ENCODE measurements around the gene FMNL2. TPM values are rescaled to one million over a fixed set of nuclear protein-coding genes. Genes with fewer than 3 reads are reported as not detected.

Gene FMNL2
- total RNA-seq, 1 experiment from 2014 or later = 28.1 TPM

- TF ChIP-seq SP1 (IDR thresholded peaks at IDR 0.05; ENCODE audit: low read depth) (no peak), EGR1 (IDR thresholded peaks at IDR 0.05; ENCODE audit: low read depth) (no peak), JUND (IDR thresholded peaks at IDR 0.05) (no peak), TCF7L2 (IDR thresholded peaks at IDR 0.05; ENCODE audit: borderline replicate concordance, extremely low read depth, insufficient read depth, insufficient read length) (no peak)
- Histone ChIP-seq H4K20me1 (ENCODE audit: insufficient read depth) (no peaks in the 10 kb centered on the region), H3K9me2 (ENCODE audit: insufficient read depth) (no peaks in the 10 kb centered on the region), H3K36me3 (ENCODE audit: control insufficient read depth in 1 of 2, insufficient read depth in 2 of 2, low read length in 2 of 2) (no peaks in the 10 kb centered on the region), H3K4me2 (ENCODE audit: low read length) (no peak overlapping the region), H3K4me1 (ENCODE audit: control insufficient read depth in 1 of 2, insufficient read depth in 2 of 2, low read length in 2 of 2) (peaks cover 0 to 5% of the 10 kb centered on the region in 2 experiments; a peak in 2 of 4 replicates), H3K4me3 (replicated peaks in 1 of 2; ENCODE audit: low read depth in 1 of 2, low read length in 2 of 2) (no peak overlapping the region), H3K79me2 (ENCODE audit: insufficient read depth, low read length) (no peaks in the 10 kb centered on the region), H3K9ac (ENCODE audit: low read length) (no peak overlapping the region), H3K27ac (ENCODE audit: low read depth, low read length) (no peak overlapping the region), H3K27me3 (ENCODE audit: insufficient read depth, low read length) (no peaks in the 10 kb centered on the region), H3K9me3 (ENCODE audit: control insufficient read depth in 1 of 2, insufficient read depth in 1 of 2, low read depth in 1 of 2, low read length in 2 of 2) (no peaks in the 10 kb centered on the region), H2AFZ (ENCODE audit: low read depth, low read length, poor library complexity, severe bottlenecking) (no peak overlapping the region)
- ATAC-seq (no peak), DNase-seq (ENCODE audit: low read depth, low spot score) (no peak)
- ChIA-PET CTCF (no interaction called here), POLR2A (no interaction called here), RAD21 (ENCODE audit: low non-redundant PET in 1 of 2, low total read pairs in 2 of 2, uncharacterized antibody in 2 of 2, unreplicated experiment in 2 of 2) (no interaction called here)
- BruUV-seq (replicated peaks) = no TSS peak
- intact Hi-C loops (cut with micrococcal nuclease) = no loop called here
These were observed 234.2 kb downstream of the FMNL2 start for GRCh38 chr2:152569186-152569585.

DNA sequence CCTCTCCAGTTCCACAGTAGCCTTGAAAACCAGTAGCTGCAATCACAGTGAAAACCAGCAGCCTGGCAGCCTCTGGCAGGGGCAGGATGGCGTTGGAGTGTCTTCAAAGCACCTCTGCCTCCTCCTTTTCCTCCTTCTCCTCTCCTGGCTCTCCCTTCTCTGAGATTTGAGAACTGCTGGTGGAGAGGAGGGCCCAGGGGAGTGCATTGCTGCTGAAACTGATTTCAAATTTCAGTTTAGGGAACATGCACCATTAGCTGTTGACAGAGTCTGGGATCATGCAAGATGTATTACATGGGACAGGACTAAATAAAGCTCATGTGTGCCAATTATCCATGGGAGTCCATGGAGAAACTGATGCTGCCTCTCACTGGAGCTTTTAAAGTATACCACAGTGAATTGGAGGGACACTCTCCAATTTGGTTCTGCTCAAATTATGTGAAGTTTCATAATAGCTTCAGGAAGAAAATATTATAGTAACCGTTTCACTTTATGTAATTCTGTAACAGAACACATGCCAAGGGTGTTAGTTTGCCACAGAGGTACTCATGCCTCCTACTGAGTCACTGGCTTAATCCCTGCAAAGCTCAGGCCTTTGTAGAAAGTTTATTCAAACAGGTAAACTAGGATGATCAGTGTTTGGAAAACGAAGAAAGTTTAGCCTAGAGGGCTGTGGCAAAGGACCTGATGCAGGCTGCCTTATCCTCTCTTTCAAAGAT lies 236.2 kb downstream of the FMNL2 start:
- intact Hi-C loops (cut with micrococcal nuclease) = no loop called here
- ChIA-PET POLR2A (no interaction called here), RAD21 (ENCODE audit: low non-redundant PET in 1 of 2, low total read pairs in 2 of 2, uncharacterized antibody in 2 of 2, unreplicated experiment in 2 of 2) (no interaction called here), CTCF (no interaction called here)
- Histone ChIP-seq H3K79me2 (ENCODE audit: insufficient read depth, low read length) (no peaks in the 10 kb centered on the region), H4K20me1 (ENCODE audit: insufficient read depth) (no peaks in the 10 kb centered on the region), H3K4me2 (ENCODE audit: low read length) (no peak overlapping the region), H3K4me1 (ENCODE audit: control insufficient read depth in 1 of 2, insufficient read depth in 2 of 2, low read length in 2 of 2) (peaks cover 0 to 5% of the 10 kb centered on the region in 2 experiments; a peak in 2 of 4 replicates), H3K9ac (ENCODE audit: low read length) (no peak overlapping the region), H3K4me3 (replicated peaks in 1 of 2; ENCODE audit: low read depth in 1 of 2, low read length in 2 of 2) (no peak overlapping the region), H3K36me3 (ENCODE audit: control insufficient read depth in 1 of 2, insufficient read depth in 2 of 2, low read length in 2 of 2) (no peaks in the 10 kb centered on the region), H3K9me3 (ENCODE audit: control insufficient read depth in 1 of 2, insufficient read depth in 1 of 2, low read depth in 1 of 2, low read length in 2 of 2) (no peaks in the 10 kb centered on the region), H3K9me2 (ENCODE audit: insufficient read depth) (no peaks in the 10 kb centered on the region), H3K27me3 (ENCODE audit: insufficient read depth, low read length) (no peaks in the 10 kb centered on the region), H3K27ac (ENCODE audit: low read depth, low read length) (no peak overlapping the region), H2AFZ (ENCODE audit: low read depth, low read length, poor library complexity, severe bottlenecking) (no peak overlapping the region)
- ATAC-seq (no peak), DNase-seq (ENCODE audit: low read depth, low spot score) (no peak)
- BruUV-seq (replicated peaks) = no TSS peak
- TF ChIP-seq FOSL1 (IDR thresholded peaks at IDR 0.05; ENCODE audit: low read depth) (no peak), SP1 (IDR thresholded peaks at IDR 0.05; ENCODE audit: low read depth) (no peak), CEBPB (IDR thresholded peaks at IDR 0.05; ENCODE audit: low read depth) (no peak), ZFX (IDR thresholded peaks at IDR 0.05) (no peak), RAD21 (IDR thresholded peaks at IDR 0.05; ENCODE audit: low read depth) (no peak), ZNF274 (IDR thresholded peaks at IDR 0.05; ENCODE audit: low read depth, low read length) (no peak), YY1 (IDR thresholded peaks at IDR 0.05; ENCODE audit: extremely low read depth, insufficient replicate concordance, low read depth, low read length) (no peak), EZH2phosphoT487 (IDR thresholded peaks at IDR 0.05; ENCODE audit: borderline replicate concordance) (no peak), ELF1 (IDR thresholded peaks at IDR 0.05; ENCODE audit: borderline replicate concordance, low read depth) (no peak), EZH2 (IDR thresholded peaks at IDR 0.05) (no peak), POLR2A (IDR thresholded peaks at IDR 0.05; ENCODE audit: borderline replicate concordance, extremely low read depth, insufficient read depth, insufficient read length) (no peak), ZBTB33 (IDR thresholded peaks at IDR 0.05; ENCODE audit: extremely low read depth, insufficient replicate concordance, low read length) (no peak), POLR2AphosphoS5 (IDR thresholded peaks at IDR 0.05; ENCODE audit: low read depth, low read length) (no peak), SIN3A (IDR thresholded peaks at IDR 0.05; ENCODE audit: low read depth) (no peak), CBX3 (IDR thresholded peaks at IDR 0.05; ENCODE audit: low read depth) (no peak)
- TF ChIP-seq, protein P1, sequence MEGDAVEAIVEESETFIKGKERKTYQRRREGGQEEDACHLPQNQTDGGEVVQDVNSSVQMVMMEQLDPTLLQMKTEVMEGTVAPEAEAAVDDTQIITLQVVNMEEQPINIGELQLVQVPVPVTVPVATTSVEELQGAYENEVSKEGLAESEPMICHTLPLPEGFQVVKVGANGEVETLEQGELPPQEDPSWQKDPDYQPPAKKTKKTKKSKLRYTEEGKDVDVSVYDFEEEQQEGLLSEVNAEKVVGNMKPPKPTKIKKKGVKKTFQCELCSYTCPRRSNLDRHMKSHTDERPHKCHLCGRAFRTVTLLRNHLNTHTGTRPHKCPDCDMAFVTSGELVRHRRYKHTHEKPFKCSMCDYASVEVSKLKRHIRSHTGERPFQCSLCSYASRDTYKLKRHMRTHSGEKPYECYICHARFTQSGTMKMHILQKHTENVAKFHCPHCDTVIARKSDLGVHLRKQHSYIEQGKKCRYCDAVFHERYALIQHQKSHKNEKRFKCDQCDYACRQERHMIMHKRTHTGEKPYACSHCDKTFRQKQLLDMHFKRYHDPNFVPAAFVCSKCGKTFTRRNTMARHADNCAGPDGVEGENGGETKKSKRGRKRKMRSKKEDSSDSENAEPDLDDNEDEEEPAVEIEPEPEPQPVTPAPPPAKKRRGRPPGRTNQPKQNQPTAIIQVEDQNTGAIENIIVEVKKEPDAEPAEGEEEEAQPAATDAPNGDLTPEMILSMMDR (IDR thresholded peaks at IDR 0.05 in 2 of 3, conservative IDR thresholded peaks at IDR 0.05 in 1 of 3; ENCODE audit: borderline replicate concordance in 1 of 3, insufficient read depth in 1 of 3, low read depth in 2 of 3, low read length in 2 of 3) = no peak

Measured in HCT116 (cell line).